HepG2 (cell line): ENCODE data around the gene RSAD1. TPM values are rescaled to one million over a fixed set of nuclear protein-coding genes. Genes with fewer than 3 reads are reported as not detected.

Experiments used
- BRD4 ChIP-seq: sonication (generic); formaldehyde crosslinking; IDR thresholded peaks from 2 replicates; pipeline ENCODE4 v1.4.0; 2020; ENCODE audit warnings: missing genetic modification reagents
- CAMTA2 ChIP-seq: sonication (generic); formaldehyde crosslinking; IDR thresholded peaks from 2 replicates; pipeline ENCODE4 v1.4.0; 2020; ENCODE audit warnings: mild to moderate bottlenecking, missing genetic modification reagents, borderline replicate concordance
- KDM5B ChIP-seq: sonication (generic); formaldehyde crosslinking; IDR thresholded peaks from 2 replicates; pipeline ENCODE4 v1.4.0; 2020; ENCODE audit warnings: missing genetic modification reagents, mild to moderate bottlenecking, borderline replicate concordance
- KLF13 ChIP-seq: sonication (generic); formaldehyde crosslinking; IDR thresholded peaks from 2 replicates; pipeline ENCODE4 v1.4.0; 2020; ENCODE audit warnings: mild to moderate bottlenecking, missing genetic modification reagents
- KLF6 ChIP-seq: IDR thresholded peaks from 2 replicates; pipeline ENCODE4 v1.8.0; 2016; ENCODE audit warnings: missing biosample characterization, missing genetic modification reagents
- PAXIP1 ChIP-seq: sonication (generic); formaldehyde crosslinking; conservative IDR thresholded peaks from 2 replicates; pipeline ENCODE4 v1.4.0; 2020; ENCODE audit warnings: mild to moderate bottlenecking, missing genetic modification reagents, moderate library complexity
- YEATS2 ChIP-seq: sonication (generic); formaldehyde crosslinking; IDR thresholded peaks from 2 replicates; pipeline ENCODE4 v1.4.0; 2020; ENCODE audit warnings: missing genetic modification reagents, borderline replicate concordance
- ZNF263 ChIP-seq: sonication (generic); formaldehyde crosslinking; IDR thresholded peaks from 2 replicates; pipeline ENCODE4 v1.4.0; 2020; ENCODE audit warnings: missing genetic modification reagents
- ZNF276 ChIP-seq: sonication (generic); formaldehyde crosslinking; IDR thresholded peaks from 2 replicates; pipeline ENCODE4 v1.4.0; 2020; ENCODE audit warnings: mild to moderate bottlenecking, low read depth, missing genetic modification reagents
- ZNF331 ChIP-seq: sonication (generic); formaldehyde crosslinking; IDR thresholded peaks from 2 replicates; pipeline ENCODE4 v1.4.0; 2020; ENCODE audit warnings: missing genetic modification reagents
- ZNF546 ChIP-seq: sonication (generic); formaldehyde crosslinking; conservative IDR thresholded peaks from 2 replicates; pipeline ENCODE4 v1.8.1; 2023; ENCODE audit warnings: mild to moderate bottlenecking, missing genetic modification reagents
- ZNF576 ChIP-seq: sonication (generic); formaldehyde crosslinking; IDR thresholded peaks from 2 replicates; pipeline ENCODE4 v1.4.0; 2020; ENCODE audit warnings: mild to moderate bottlenecking, missing genetic modification reagents
- ZNF713 ChIP-seq: sonication (generic); formaldehyde crosslinking; IDR thresholded peaks from 2 replicates; pipeline ENCODE4 v1.4.0; 2020; ENCODE audit warnings: mild to moderate bottlenecking, missing genetic modification reagents
- ZNF792 ChIP-seq: IDR thresholded peaks from 2 replicates; pipeline ENCODE4 v1.6.1; 2016
- polyA plus RNA-seq, 8 experiments: library from polyadenylated mRNA; depleted of rRNA in 3 of 8; stranded (reverse) in 7 of 8; unstranded in 1 of 8; fragments of >200 nt; fragmentation: Illumina TruSeq in 4 of 8; extraction: Trizol in 4 of 8; gene quantifications; 2 replicates each; pipeline versions ENCODE4 v1.2.1 to v1.2.3, GENCODE V29; 2011 to 2016; ENCODE audit warnings: low read depth in 4 of 8, missing spikeins in 1 of 8, mixed read lengths in 1 of 8; ENCODE audit not compliant: insufficient read depth in 1 of 8
- total RNA-seq, 5 experiments: library from RNA; depleted of rRNA; stranded (reverse); fragments of >200 nt; fragmentation: Illumina TruSeq; extraction: Trizol; gene quantifications; 2 replicates each; pipeline ENCODE4 v1.2.3, GENCODE V29; 2016; ENCODE audit warnings: low read depth in 1 of 5
- TF ChIP-seq, protein P1 (sequence below): sonication (generic); formaldehyde crosslinking; IDR thresholded peaks from 2 replicates; pipeline ENCODE4 v1.5.0; 2020; ENCODE audit warnings: mild to moderate bottlenecking, missing genetic modification reagents
- TF ChIP-seq, protein P2 (sequence below): IDR thresholded peaks from 2 replicates; pipeline ENCODE4 v1.6.1; 2012; ENCODE audit warnings: low read length, improper control_type of control experiment
- TF ChIP-seq, protein P3 (sequence below): IDR thresholded peaks from 2 replicates; pipeline ENCODE4 v1.6.1; 2016; ENCODE audit warnings: missing compliant biosample characterization, missing genetic modification reagents, borderline replicate concordance

Gene RSAD1
- total and polyA plus RNA-seq, 2 of the 13 experiments (the other 11 are each of a cell fraction or from before 2014, with no cell fraction given): 22.7 to 27.7 TPM

DNA sequence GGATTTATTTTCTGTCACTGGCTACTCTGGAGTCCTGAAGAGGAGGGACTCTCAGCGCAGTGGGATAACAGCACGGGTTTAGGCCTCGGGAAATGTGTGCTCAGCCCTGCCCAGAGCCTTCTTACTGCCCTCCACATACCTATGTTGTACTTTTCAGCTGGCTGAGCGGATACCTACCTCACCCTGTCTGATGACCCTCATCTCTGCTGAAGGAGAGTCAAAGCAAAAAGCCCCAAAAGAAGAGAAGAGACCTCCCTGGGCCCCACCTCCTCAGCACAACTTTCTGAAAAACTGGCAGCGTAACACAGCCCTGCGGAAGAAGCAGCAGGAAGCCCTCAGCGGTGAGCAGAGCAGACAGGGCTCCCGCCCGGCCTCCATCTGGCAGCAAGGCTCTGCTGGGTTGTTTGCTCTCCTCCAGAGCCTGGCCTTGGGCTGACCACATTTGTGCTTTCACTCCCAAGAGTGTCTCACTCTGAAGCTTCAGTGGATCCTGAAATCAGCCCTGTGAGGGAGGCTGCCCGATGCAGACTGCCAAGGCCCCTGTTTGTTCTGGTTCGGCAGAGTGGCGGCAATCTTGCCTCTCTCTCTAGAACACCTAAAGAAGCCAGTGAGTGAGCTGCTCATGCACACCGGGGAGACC, 39.8 kb downstream of the RSAD1 start (continued):
- TF ChIP-seq, protein P1, sequence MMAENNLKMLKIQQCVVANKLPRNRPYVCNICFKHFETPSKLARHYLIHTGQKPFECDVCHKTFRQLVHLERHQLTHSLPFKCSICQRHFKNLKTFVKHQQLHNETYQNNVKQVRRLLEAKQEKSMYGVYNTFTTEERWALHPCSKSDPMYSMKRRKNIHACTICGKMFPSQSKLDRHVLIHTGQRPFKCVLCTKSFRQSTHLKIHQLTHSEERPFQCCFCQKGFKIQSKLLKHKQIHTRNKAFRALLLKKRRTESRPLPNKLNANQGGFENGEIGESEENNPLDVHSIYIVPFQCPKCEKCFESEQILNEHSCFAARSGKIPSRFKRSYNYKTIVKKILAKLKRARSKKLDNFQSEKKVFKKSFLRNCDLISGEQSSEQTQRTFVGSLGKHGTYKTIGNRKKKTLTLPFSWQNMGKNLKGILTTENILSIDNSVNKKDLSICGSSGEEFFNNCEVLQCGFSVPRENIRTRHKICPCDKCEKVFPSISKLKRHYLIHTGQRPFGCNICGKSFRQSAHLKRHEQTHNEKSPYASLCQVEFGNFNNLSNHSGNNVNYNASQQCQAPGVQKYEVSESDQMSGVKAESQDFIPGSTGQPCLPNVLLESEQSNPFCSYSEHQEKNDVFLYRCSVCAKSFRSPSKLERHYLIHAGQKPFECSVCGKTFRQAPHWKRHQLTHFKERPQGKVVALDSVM (CRISPR knock-in tag): peak; percentile 62; the same call in 1 of the 2 replicates
- TF ChIP-seq ZNF276: no peak
- TF ChIP-seq ZNF713 (CRISPR knock-in tag): no peak
- TF ChIP-seq PAXIP1: 0 out of 2 replicates have a peak, but pooled peaks have one; percentile 11
- no peak for TF ChIP-seq YEATS2 (CRISPR knock-in tag)
- no peak for TF ChIP-seq KLF13 (CRISPR knock-in tag)
- TF ChIP-seq ZNF331 (CRISPR knock-in tag): peak; percentile 92
- 0 out of 2 replicates have a peak, but pooled peaks have one; percentile 29 for TF ChIP-seq ZNF263 (CRISPR knock-in tag)
- TF ChIP-seq, protein P2, sequence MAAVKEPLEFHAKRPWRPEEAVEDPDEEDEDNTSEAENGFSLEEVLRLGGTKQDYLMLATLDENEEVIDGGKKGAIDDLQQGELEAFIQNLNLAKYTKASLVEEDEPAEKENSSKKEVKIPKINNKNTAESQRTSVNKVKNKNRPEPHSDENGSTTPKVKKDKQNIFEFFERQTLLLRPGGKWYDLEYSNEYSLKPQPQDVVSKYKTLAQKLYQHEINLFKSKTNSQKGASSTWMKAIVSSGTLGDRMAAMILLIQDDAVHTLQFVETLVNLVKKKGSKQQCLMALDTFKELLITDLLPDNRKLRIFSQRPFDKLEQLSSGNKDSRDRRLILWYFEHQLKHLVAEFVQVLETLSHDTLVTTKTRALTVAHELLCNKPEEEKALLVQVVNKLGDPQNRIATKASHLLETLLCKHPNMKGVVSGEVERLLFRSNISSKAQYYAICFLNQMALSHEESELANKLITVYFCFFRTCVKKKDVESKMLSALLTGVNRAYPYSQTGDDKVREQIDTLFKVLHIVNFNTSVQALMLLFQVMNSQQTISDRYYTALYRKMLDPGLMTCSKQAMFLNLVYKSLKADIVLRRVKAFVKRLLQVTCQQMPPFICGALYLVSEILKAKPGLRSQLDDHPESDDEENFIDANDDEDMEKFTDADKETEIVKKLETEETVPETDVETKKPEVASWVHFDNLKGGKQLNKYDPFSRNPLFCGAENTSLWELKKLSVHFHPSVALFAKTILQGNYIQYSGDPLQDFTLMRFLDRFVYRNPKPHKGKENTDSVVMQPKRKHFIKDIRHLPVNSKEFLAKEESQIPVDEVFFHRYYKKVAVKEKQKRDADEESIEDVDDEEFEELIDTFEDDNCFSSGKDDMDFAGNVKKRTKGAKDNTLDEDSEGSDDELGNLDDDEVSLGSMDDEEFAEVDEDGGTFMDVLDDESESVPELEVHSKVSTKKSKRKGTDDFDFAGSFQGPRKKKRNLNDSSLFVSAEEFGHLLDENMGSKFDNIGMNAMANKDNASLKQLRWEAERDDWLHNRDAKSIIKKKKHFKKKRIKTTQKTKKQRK: no peak
- TF ChIP-seq ZNF792 (CRISPR knock-in tag): peak; percentile 24; the same call in 1 of the 2 replicates
- no peak for TF ChIP-seq KDM5B (CRISPR knock-in tag)
- TF ChIP-seq, protein P3, sequence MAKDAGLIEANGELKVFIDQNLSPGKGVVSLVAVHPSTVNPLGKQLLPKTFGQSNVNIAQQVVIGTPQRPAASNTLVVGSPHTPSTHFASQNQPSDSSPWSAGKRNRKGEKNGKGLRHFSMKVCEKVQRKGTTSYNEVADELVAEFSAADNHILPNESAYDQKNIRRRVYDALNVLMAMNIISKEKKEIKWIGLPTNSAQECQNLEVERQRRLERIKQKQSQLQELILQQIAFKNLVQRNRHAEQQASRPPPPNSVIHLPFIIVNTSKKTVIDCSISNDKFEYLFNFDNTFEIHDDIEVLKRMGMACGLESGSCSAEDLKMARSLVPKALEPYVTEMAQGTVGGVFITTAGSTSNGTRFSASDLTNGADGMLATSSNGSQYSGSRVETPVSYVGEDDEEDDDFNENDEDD (CRISPR knock-in tag): no peak
- TF ChIP-seq KLF6 (CRISPR knock-in tag): peak; percentile 26; the same call in 1 of the 2 replicates
- TF ChIP-seq CAMTA2 (CRISPR knock-in tag): no peak
- peak; percentile 84; the same call in 1 of the 2 replicates for TF ChIP-seq ZNF546
- TF ChIP-seq BRD4 (CRISPR knock-in tag): peak; percentile 34; the same call in 1 of the 2 replicates
- TF ChIP-seq ZNF576: no peak
